CD14-positive monocyte (primary cell): ENCODE data around the gene NEIL3. TPM values are rescaled to one million over a fixed set of nuclear protein-coding genes. Genes with fewer than 3 reads are reported as not detected.
A peak's percentile ranks its signal among the peaks of the same experiment; 100 is the strongest.

Experiments
- DNase-seq, 3 donors: peaks; one replicate each; pipeline ENCODE4 v3.0.0-alpha.2; 2011 to 2022
- H2AFZ ChIP-seq: 2 replicates; pipeline ENCODE4 v1.6.0; 2012; ENCODE audit warnings: mild to moderate bottlenecking, low read depth, low read length, inconsistent platforms; ENCODE audit not compliant: insufficient read depth, poor library complexity, severe bottlenecking
- H3K27ac ChIP-seq, 2 donors: 1 replicate in 1 of 2; 2 replicates in 1 of 2; pipeline ENCODE4 v1.5.1; 2012 to 2013; ENCODE audit warnings: low read length in 2 of 2, control low read depth in 1 of 2, inconsistent platforms in 1 of 2, low read depth in 1 of 2, mild to moderate bottlenecking in 1 of 2
- H3K27me3 ChIP-seq, 2 donors: one replicate each; pipeline versions ENCODE4 v1.6.0 to v1.6.1; 2011 to 2013; ENCODE audit warnings: low read length in 2 of 2; ENCODE audit not compliant: control insufficient read depth in 2 of 2, insufficient read depth in 2 of 2
- H3K36me3 ChIP-seq, 2 donors: replicated peaks in 1 of 2; 1 replicate in 1 of 2; 2 replicates in 1 of 2; pipeline versions ENCODE4 v1.5.1 to v1.6.1; 2012 to 2013; ENCODE audit warnings: low read length in 2 of 2, control low read depth in 1 of 2, inconsistent platforms in 1 of 2, mild to moderate bottlenecking in 1 of 2; ENCODE audit not compliant: insufficient read depth in 2 of 2, control insufficient read depth in 1 of 2
- H3K4me1 ChIP-seq, 2 donors: 1 replicate in 1 of 2; 2 replicates in 1 of 2; pipeline versions ENCODE4 v1.5.1 to v1.6.1; 2012 to 2013; ENCODE audit warnings: low read length in 2 of 2, control low read depth in 1 of 2, inconsistent platforms in 1 of 2, mild to moderate bottlenecking in 1 of 2, moderate library complexity in 1 of 2; ENCODE audit not compliant: insufficient read depth in 2 of 2, control insufficient read depth in 1 of 2
- H3K4me2 ChIP-seq: replicated peaks from 2 replicates; pipeline ENCODE3; 2012; ENCODE audit warnings: low read length, moderate library complexity, mild to moderate bottlenecking; ENCODE audit not compliant: poor library complexity, severe bottlenecking; ENCODE audit errors: extremely low read depth
- H3K4me3 ChIP-seq, 3 experiments: fragments of 200-600 bp in 1 of 3; sonication (generic) in 1 of 3; replicated peaks in 1 of 3; 1 replicate in 2 of 3; 2 replicates in 1 of 3; pipeline ENCODE4 v1.5.1; 2011 to 2013; ENCODE audit warnings: low read length in 3 of 3, mild to moderate bottlenecking in 3 of 3, control low read depth in 2 of 3, low read depth in 2 of 3, inconsistent platforms in 1 of 3, moderate library complexity in 1 of 3
- H3K79me2 ChIP-seq: 2 replicates; pipeline ENCODE4 v1.6.0; 2012; ENCODE audit warnings: mild to moderate bottlenecking, control low read depth, inconsistent platforms, low read length, moderate library complexity; ENCODE audit not compliant: insufficient read depth
- H3K9ac ChIP-seq: 2 replicates; pipeline ENCODE4 v1.6.0; 2017; ENCODE audit warnings: low read length, mild to moderate bottlenecking; ENCODE audit not compliant: insufficient read depth, poor library complexity, severe bottlenecking
- H3K9me3 ChIP-seq, 2 donors: replicated peaks in 1 of 2; 1 replicate in 1 of 2; 2 replicates in 1 of 2; pipeline versions ENCODE4 v1.5.1 to v1.6.1; 2012 to 2013; ENCODE audit warnings: low read length in 2 of 2, control low read depth in 1 of 2; ENCODE audit not compliant: control insufficient read depth in 1 of 2, insufficient read depth in 1 of 2
- H4K20me1 ChIP-seq: 2 replicates; pipeline ENCODE4 v1.6.0; 2012; ENCODE audit warnings: mild to moderate bottlenecking, low read length, control low read depth, moderate library complexity; ENCODE audit not compliant: insufficient read depth
- H3K27ac Mint-ChIP-seq, 7 donors: one replicate each; pipeline ENCODE4 v1.8.0; 2020; ENCODE audit warnings: mild to moderate bottlenecking in 7 of 7, mixed read lengths in 7 of 7, moderate library complexity in 6 of 7, inconsistent platforms in 2 of 7
- H3K27me3 Mint-ChIP-seq, 3 donors: one replicate each; pipeline ENCODE4 v1.8.0; 2021 to 2022; ENCODE audit warnings: low read depth in 3 of 3, mild to moderate bottlenecking in 3 of 3, mixed read lengths in 3 of 3, moderate library complexity in 3 of 3, inconsistent platforms in 1 of 3
- H3K36me3 Mint-ChIP-seq, 2 donors: one replicate each; pipeline ENCODE4 v1.8.0; 2020; ENCODE audit warnings: mixed read lengths in 2 of 2, inconsistent platforms in 1 of 2, mild to moderate bottlenecking in 1 of 2
- H3K4me1 Mint-ChIP-seq: one replicate; pipeline ENCODE4 v1.8.0; 2020; ENCODE audit warnings: mild to moderate bottlenecking, mixed read lengths
- H3K4me3 Mint-ChIP-seq, 2 donors: one replicate each; pipeline ENCODE4 v1.8.0; 2020; ENCODE audit warnings: mild to moderate bottlenecking in 2 of 2, mixed read lengths in 2 of 2, moderate library complexity in 1 of 2
- H3K9me3 Mint-ChIP-seq, 7 donors: one replicate each; pipeline ENCODE4 v1.8.0; 2020 to 2022; ENCODE audit warnings: mixed read lengths in 7 of 7, mild to moderate bottlenecking in 6 of 7, moderate library complexity in 6 of 7, inconsistent platforms in 2 of 7
- WGBS: methylation state at CpG from one replicate; pipeline ENCODE4 v1.1.5; 2013; ENCODE audit warnings: missing lambda C conversion rate; ENCODE audit not compliant: insufficient coverage; 5-methylcytosine and 5-hydroxymethylcytosine counted together
- intact Hi-C, 2 donors: fragments of 100-400 bp; cut with micrococcal nuclease; formaldehyde crosslinking; loops; one replicate each; pipeline versions ENCODE4 v1.15.0 to v1.15.1; 2023
- polyA plus RNA-seq, 3 donors: library from polyadenylated mRNA; depleted of rRNA in 1 of 3; unstranded in 2 of 3; stranded (reverse) in 1 of 3; fragments of 300-500 nt in 2 of 3; fragments of >200 nt in 1 of 3; fragmentation: Illumina TruSeq in 2 of 3; gene quantifications; 1 replicate in 2 of 3; 2 replicates in 1 of 3; pipeline ENCODE4 v1.2.3, GENCODE V29; 2012 to 2021
- TF ChIP-seq, protein P1 (sequence below): fragments of 200-600 bp; IDR thresholded peaks from one replicate; pipeline ENCODE4 v1.8.0; 2022; ENCODE audit warnings: antibody characterized with exemption, mild to moderate bottlenecking

Gene NEIL3
- polyA plus RNA-seq, 3 donors, result 0.70 to 0.85 TPM; not detected in 1

DNA sequence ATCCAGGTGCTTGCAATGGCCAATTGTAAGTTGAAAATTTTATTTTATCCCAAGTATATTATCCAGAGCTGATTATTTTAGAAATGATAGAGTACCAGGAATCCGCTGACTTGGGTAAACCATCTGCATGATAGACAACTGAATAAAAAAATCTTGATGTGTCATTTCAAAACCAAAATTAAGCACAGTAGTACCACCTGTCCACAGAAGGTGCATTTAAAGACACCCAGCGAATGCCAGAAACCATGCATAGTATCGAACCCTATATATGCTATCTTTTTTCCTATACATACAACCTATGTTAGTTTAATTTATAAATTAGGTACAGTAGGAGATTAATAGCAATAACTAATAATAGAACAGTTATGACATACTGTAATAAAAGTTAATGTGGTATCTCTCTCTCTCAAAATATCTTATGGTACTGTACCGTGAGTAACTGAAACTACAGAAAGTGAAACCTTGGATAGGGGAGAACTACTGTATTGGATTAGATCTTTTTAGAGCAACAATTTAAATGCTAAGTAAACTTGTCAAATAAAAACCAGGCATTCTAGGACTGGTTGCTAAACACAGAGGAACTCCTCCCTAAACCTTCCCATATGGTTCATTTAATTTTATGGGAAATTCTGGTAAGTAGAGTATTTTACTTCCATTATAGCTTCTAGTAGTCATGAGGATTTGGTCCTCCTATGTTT is 6.2 kb downstream of the NEIL3 start:
- Histone ChIP-seq H3K4me1 (peaks cover 13 to 41% of the 10 kb centered on the region in 2 donors), H3K27ac (peak overlapping the region in 1 of 2 donors; percentile 79), H3K4me3 (peak overlapping the region; percentile 27 to 68 (median 47)), H4K20me1 (no peaks in the 10 kb centered on the region), H3K4me2 (peak overlapping the region; percentile 68), H3K36me3 (no peaks in the 10 kb centered on the region), H2AFZ (peak overlapping the region; percentile 73), H3K9ac (peak overlapping the region; percentile 48), H3K27me3 (no peaks in the 10 kb centered on the region), H3K9me3 (no peaks in the 10 kb centered on the region), H3K79me2 (peaks cover 100% of the 10 kb centered on the region)
- peak overlapping the region; percentile 68 to 70 for H3K4me3 Mint-ChIP-seq
- peaks cover 0 to 2% (median 0%) of the 10 kb centered on the region in 7 donors for H3K9me3 Mint-ChIP-seq
- peak in 1 of 3 donors; percentile 14 for DNase-seq
- TF ChIP-seq, protein P1, sequence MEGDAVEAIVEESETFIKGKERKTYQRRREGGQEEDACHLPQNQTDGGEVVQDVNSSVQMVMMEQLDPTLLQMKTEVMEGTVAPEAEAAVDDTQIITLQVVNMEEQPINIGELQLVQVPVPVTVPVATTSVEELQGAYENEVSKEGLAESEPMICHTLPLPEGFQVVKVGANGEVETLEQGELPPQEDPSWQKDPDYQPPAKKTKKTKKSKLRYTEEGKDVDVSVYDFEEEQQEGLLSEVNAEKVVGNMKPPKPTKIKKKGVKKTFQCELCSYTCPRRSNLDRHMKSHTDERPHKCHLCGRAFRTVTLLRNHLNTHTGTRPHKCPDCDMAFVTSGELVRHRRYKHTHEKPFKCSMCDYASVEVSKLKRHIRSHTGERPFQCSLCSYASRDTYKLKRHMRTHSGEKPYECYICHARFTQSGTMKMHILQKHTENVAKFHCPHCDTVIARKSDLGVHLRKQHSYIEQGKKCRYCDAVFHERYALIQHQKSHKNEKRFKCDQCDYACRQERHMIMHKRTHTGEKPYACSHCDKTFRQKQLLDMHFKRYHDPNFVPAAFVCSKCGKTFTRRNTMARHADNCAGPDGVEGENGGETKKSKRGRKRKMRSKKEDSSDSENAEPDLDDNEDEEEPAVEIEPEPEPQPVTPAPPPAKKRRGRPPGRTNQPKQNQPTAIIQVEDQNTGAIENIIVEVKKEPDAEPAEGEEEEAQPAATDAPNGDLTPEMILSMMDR, result no peak
- H3K36me3 Mint-ChIP-seq, result peaks cover 0 to 5% of the 10 kb centered on the region in 2 donors
- H3K27me3 Mint-ChIP-seq, result no peaks in the 10 kb centered on the region
- peaks cover 68% of the 10 kb centered on the region for H3K4me1 Mint-ChIP-seq
- intact Hi-C loops, result loop anchor here in 1 of 2 donors (10.0 kb wide), 1 partner anchor 129 kb away; the partner anchor contains the start of gene AGA
- WGBS, result no CpG with 5 or more reads among the region's 4 CpGs
- H3K27ac Mint-ChIP-seq, result peak overlapping the region in 5 of 7 donors; percentile 8 to 90 (median 89)

GRCh38 chr4:177320721-177321120 is 11.0 kb downstream of the NEIL3 start:
- peaks cover 5 to 12% of the 10 kb centered on the region in 2 donors for H3K4me1 ChIP-seq
- H3K27me3 Mint-ChIP-seq, result no peaks in the 10 kb centered on the region
- H3K4me3 Mint-ChIP-seq, result peak overlapping the region in 1 of 2 donors; percentile 17
- no peaks in the 10 kb centered on the region for H3K9me3 ChIP-seq
- WGBS, result no CpG with 5 or more reads among the region's 5 CpGs
- H3K4me1 Mint-ChIP-seq, result peaks cover 31% of the 10 kb centered on the region
- no peak overlapping the region for H3K4me3 ChIP-seq
- intact Hi-C loops, result no loop called here
- no peaks in the 10 kb centered on the region for H4K20me1 ChIP-seq
- H3K36me3 ChIP-seq, result peaks cover 7 to 32% of the 10 kb centered on the region in 2 donors
- no peak overlapping the region for H3K9ac ChIP-seq
- H3K27me3 ChIP-seq, result no peaks in the 10 kb centered on the region
- H3K4me2 ChIP-seq, result no peak overlapping the region
- no peak for DNase-seq
- H2AFZ ChIP-seq, result peak overlapping the region; percentile 15
- peak overlapping the region in 4 of 7 donors; percentile 28 to 43 (median 34) for H3K27ac Mint-ChIP-seq
- peaks cover 12 to 33% of the 10 kb centered on the region in 2 donors for H3K36me3 Mint-ChIP-seq
- H3K27ac ChIP-seq, result no peak overlapping the region
- H3K9me3 Mint-ChIP-seq, result peaks cover 0 to 2% (median 0%) of the 10 kb centered on the region in 7 donors
- H3K79me2 ChIP-seq, result peaks cover 100% of the 10 kb centered on the region
- TF ChIP-seq, protein P1, result no peak
